Occipital lobe (tissue), 2 donors: ENCODE data around the gene ACAD8. TPM values are rescaled to one million over a fixed set of nuclear protein-coding genes. Genes with fewer than 3 reads are reported as not detected.
"Not testable (repeated sequence)": the region's sequence is repeated elsewhere in the genome, so short reads cannot be mapped to it uniquely, and the experiment has no call there.

ENCODE experiments used
- DNase-seq: peaks from one replicate; lab custom pipeline; 2025; lab: John Stamatoyannopoulos, UW
- total RNA-seq: library from RNA; depleted of rRNA; stranded (reverse); fragments of >200 nt; gene quantifications from one replicate; pipeline ENCODE4 v1.2.3, GENCODE V29; 2014

Gene ACAD8
- total RNA-seq, 1 donor from 2014 or later: 28.7 TPM

GRCh38 chr11:134238956-134239355 is 14.4 kb upstream of the ACAD8 start:
- no peak for DNase-seq

DNA sequence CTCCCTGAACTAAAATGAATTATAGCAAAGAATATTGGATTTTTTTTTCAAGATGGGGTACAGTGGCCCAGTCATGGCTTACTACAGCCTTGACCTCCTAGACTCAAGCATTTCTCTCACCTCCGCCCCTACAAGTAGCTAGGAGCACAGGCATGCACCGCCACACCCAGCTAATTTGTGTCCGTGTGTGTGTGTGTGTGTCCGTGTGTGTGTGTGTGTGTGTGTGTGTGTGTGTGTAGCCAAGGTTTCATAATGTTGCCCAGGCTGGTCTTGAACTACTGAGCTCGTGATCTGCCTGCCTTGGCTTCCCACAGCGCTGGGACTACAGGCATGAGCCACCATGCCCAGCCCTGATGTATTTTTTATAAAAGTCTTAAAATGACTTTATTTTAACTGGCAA is 12.8 kb upstream of the ACAD8 start:
- no peak for DNase-seq

- DNase-seq: no peak
These were observed 11.0 kb upstream of the ACAD8 start for GRCh38 chr11:134242376-134242775.

- DNase-seq: no peak
These were observed 9.5 kb upstream of the ACAD8 start for GRCh38 chr11:134243913-134244312.

GRCh38 chr11:134244593-134244992 is 8.8 kb upstream of the ACAD8 start:
- no peak for DNase-seq

- no peak for DNase-seq
These were observed 7.9 kb upstream of the ACAD8 start for GRCh38 chr11:134245434-134245833.

GRCh38 chr11:134246100-134246499 is 7.3 kb upstream of the ACAD8 start:
- DNase-seq: no peak

DNA sequence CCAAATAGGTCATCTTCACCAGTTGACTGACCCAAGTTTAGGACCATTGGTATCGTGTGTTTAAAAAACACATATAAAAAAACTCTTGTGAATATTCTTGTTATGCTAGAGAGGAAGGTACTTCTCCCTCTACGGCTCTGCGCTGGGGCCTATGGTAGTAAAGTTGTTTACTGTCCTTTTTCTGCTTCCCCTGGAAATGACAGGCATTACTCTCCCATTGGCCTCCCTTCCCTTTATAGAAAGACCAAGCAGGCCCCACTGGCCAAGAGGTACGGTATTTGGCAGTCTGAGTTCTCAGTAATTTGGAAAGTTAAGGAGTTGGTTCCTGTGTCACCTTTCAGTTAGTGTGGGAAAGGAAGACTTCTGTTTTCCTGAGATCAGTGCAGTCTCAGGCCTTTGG is 6.7 kb upstream of the ACAD8 start:
- no peak for DNase-seq

- no peak for DNase-seq
These were observed 4.4 kb upstream of the ACAD8 start for GRCh38 chr11:134248910-134249480.

- no peak for DNase-seq
These were observed 3.1 kb upstream of the ACAD8 start for GRCh38 chr11:134250246-134250645.

DNA sequence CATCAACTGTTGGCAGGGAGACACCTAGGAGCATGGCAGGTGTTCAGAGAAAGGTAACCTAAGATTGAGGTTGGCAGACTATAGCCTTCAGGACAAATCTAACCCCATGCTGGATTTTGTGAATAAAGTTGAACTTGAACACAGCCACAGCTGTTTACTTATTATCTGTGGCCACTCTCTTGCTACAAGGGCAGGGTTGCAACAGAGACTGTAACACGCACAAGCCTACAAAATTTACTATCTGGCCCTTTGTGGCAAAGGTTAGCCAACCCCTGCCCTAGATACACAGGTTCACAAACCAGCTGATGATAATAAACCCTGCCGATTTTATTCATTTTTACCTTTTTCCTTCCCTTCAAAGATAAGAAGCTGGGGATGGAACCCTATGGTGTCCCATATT is 2.7 kb upstream of the ACAD8 start:
- DNase-seq: no peak

DNA sequence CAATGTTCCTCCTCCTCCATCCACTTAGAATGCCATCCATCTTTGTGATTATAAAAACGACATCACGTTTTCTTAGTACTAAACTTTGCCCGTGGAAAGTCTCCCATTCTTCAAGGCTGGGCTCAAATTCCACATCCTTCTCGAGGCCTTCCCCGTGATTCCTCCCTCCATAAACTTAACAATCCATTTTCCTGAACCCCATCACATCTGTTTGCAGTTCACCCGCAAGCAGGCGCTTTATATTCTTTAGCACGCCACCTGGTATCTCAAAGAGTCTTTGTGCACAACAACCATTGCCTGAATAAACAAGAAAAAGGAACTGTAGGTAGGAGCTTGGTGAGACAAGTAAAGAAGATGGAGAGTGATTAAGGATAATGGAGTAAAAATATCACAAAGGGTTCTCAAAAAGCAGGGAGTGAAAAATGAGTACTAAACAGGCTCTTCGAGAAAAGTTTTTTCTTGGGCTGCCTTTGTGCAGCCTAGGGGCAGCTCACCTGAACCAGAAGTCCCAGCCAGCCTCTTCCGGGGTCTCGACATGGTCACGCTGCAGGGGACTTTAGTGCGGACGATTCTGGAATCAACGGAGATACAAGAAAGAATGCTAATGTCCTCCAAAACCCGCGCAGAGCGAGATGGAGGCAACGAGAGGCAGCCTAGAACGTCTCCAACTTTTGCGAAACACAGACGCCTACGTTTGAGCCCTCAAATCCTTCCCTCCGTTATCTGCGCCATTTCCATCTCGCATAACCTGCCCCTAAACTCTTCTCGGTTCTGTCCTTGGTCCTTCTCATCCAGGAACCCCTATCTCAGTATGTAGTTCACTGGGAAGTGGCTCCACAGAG is 801 bp upstream of the ACAD8 start:
- no peak for DNase-seq

DNA sequence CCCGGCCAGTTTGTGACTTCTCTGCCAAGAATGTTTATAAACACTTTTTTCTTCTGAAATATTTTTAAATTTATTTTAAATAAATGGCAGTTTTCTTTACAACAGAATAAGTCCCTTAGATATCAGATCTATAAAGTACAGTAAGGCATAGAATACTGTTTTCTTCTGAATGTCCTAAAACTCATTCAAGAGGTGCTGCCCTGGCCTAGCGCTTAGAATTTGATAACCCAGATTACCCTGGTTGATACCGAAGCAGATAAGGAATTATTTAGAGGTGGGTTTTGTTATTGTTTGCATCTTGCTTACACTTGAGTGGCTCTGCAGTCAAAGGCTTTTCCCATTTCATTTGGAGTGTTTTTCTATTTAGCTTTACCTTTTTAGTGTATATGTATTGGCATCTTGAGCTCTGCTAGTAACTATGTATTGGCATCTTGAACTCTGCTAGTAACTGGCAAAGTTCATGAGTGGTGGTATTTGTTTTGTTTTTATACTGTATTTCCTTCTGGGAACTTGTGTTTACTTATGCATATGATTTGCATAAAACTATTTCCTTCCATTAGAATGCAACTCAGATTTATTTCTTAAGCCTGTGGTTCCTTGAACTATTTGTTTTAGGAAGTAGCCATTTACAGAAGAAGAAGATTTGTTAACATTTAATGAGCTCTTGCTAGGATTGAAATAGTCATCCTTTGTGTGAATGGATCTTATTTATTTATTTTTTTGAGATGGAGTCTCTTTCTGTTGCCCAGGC is 1.2 kb downstream of the ACAD8 start:
- DNase-seq: no peak

DNA sequence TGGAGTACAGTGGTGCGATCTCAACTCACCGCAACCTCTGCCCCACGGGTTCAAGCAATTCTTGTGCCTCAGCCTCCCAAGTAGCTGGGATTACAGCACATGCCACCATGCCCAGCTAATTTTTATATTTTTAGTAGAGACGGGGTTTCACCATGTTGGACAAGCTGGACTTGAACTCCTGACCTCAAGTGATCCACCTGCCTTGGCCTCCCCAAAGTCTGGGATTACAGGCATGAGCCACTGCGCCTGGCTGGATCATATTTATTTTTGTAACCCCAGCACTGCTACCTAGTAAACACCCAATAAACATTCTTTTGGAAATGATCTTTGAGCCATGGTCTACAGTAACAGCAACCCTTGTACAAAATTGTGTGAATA is 1.8 kb downstream of the ACAD8 start:
- not testable (repeated sequence) for DNase-seq

GRCh38 chr11:134257101-134257500 is 3.7 kb downstream of the ACAD8 start:
- DNase-seq: no peak

DNA sequence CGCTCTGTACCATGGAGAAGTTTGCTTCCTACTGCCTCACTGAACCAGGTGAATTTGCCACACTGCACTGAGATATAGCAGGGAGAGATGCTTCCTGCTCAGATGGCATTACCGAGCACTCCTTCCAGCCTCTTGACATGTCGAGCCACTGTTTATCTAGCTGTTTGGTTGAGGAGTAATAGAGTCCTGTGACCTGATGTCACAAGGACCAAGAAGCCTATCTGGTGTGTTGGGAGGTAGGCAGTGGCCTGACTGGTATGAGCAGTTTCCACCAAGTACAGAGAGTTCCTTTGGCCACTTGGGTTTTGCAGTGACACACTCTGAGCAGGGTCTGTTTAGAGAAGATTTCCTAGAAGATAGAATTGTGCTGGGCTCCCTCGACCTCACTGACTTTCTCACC is 5.2 kb downstream of the ACAD8 start:
- no peak for DNase-seq

GRCh38 chr11:134260503-134260902 is 7.1 kb downstream of the ACAD8 start:
- no peak for DNase-seq

- DNase-seq: no peak
These were observed 7.6 kb downstream of the ACAD8 start for GRCh38 chr11:134260983-134261382.

- no peak for DNase-seq
These were observed 8.5 kb downstream of the ACAD8 start for GRCh38 chr11:134261626-134262488.

DNA sequence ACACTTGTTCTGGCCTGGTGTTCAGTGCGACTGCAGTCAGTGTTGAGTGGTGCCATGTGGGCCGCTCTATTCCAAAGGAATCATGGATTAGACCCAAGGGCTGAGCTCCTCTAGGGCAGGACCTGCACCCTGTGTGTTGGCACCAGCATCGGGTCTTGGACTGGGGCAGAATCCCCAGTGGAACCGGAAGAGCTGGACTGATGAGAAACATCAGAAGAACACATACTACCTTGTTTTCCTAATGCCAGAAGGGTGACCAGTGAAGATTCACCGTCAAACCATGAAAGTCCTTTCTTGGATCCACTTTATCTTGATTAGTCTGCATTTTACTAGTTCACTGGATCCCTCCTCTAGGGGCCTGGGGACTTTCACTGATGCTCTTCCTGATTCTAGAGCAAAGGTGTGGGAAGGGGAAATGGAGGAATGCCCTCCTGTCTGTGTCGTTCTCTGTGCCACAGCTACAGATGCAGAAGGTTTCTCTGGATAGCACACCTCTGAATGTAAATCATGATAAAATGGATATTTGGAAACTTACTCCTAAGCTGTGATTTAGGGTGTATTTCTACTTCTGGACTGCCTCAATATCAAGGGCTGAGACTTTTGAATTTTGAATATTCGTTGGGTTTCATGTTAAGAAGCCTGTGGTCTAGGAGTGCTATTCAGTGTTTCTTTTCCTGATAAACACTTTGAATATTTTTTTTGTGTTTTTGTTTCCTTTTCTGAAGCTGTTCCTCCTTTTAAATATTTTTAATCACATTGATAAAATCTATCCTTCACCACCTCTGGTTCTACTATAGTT is 11.8 kb downstream of the ACAD8 start:
- DNase-seq: no peak

DNA sequence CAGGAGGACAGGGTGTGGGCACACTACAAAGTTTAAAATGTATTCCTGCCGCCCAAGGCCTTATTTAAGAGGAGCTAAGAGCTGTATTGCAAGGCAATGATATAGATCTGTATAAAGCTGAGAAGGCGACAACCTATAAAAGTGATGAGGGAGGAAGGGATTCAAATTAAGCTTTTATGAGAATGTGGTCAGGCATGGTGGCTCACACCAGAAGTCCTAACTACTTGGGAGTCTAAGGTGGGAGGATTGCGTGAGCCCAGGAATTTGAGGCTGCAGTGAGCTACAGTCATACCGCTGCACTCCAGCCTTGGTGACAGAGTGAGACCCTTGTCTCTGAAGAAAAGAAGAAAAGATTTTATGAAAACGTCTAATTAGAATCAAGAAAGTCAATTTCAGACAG is 13.1 kb downstream of the ACAD8 start:
- no peak for DNase-seq
